Measurements from ENCODE around the gene BOD1L1. TPM values are rescaled to one million over a fixed set of nuclear protein-coding genes. Genes with fewer than 3 reads are reported as not detected.
"Not testable (repeated sequence)": the region's sequence is repeated elsewhere in the genome, so short reads cannot be mapped to it uniquely, and the experiment has no call there.

BOD1L1 gene
- total RNA-seq, 1 donor from 2014 or later: 36.1 TPM

GRCh38 chr4:13618212-13618806, 9.2 kb downstream of the BOD1L1 start:
- DNase-seq (ENCODE audit: low spot score): no peak

- DNase-seq (ENCODE audit: low spot score): no peak
Measured at GRCh38 chr4:13617801-13618200, 9.7 kb downstream of the BOD1L1 start.

DNA sequence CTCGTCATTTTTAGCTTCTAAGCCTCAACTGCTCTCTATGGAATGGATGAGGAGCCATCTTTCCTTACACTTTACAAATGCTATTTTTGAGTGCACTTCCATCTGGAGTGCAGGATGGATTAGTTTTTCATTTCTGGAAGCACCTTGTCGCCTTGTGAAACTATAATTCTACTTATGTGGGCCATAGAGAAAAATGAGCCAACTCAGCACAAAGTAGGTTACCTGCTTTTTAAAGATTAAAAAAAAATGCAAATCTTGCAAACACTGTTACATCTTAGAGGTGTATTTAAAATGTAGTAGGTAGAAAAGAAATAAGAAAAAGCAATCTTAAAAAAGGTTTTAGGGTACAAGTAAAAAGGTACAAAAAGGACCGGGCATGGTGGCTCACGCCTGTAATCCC, 10.9 kb downstream of the BOD1L1 start:
- DNase-seq (ENCODE audit: low spot score): no peak

DNA sequence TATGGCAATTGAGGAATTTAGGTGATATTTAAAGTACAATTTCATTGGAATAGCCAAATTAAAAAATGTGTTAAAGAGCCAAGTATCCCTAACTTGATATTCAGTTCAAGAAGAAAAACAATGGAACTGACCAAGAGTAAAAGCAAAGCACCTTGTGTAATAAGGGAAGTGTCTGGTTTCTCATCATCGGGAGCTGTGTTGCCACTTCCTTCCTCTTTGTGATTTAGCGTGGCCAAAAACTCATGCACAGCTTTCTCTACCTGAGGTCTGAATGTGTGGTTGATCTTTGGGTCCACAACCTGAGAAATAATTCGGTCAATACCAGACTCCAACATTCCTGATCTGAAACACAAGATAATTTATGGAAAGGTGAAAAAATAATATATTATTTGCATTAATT, 12.4 kb downstream of the BOD1L1 start:
- DNase-seq (ENCODE audit: low spot score): no peak

DNA sequence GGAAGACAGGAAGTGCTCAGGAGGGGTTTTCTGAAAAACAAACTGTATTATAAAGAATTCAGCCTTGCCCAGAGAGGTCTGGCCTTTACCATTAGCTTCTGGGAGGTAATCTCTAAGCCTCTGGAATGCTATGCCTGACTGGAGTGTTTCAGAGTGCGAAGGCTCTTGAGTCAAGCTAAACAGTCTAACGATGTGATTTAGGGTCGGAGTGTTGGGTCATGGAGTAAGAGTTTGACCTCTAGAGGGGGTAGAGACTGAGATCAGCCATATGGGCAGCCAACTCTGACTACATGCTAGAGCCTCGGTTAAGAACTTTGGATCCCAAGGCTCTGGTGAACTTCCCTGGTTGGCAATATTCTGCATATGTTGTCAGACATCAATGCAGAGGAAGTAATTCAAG, 15.0 kb downstream of the BOD1L1 start:
- DNase-seq (ENCODE audit: low spot score): no peak

DNA sequence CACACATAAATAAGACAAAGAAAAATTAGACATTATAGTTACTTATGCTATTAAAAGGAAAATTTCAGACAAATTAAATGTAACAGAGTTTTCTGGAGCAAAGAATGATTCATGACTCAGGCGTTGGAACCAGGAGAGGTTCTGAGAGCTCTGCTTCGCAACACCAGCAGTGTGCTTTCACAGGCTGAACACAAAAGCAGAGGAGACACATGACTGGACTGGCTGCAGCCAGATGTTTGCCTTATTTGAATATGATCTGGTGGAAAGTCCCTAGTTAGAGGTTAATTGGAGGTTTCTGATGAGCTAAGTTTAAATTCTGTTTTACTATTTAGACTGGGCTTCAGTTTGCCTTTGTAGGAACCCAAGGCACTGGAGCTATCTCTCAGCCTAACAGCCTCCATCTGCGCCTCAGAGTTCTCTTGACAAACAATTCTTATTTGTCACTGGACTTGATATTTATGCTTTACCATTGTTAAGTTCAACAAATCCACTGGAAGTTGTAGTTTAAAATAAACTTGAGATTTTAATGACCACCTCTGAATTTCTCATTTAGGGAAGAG, 16.2 kb downstream of the BOD1L1 start:
- DNase-seq (ENCODE audit: low spot score): no peak

- no peak for DNase-seq (ENCODE audit: low spot score)
Measured at GRCh38 chr4:13605330-13605729, 22.2 kb downstream of the BOD1L1 start.

GRCh38 chr4:13601848-13602247, 25.7 kb downstream of the BOD1L1 start:
- no peak for DNase-seq (ENCODE audit: low spot score)

DNA sequence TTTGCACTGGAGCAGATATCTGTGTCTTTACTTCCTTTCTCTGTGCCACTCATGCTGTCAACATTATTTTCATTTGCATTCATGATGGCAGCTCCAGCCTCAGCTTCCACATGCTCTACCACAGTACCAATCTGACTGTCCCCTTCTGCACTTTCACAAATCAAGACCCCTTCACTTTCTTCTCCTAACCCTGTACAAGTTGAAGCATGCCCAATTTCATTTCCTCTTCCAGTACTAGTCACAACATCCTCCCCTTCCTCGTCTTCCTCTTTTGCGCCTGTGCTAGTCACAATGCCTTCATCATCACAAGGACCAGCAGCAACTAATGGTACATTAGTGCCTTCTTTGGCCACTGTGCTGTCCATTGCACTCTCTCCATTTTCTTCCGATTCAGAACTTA, 26.5 kb downstream of the BOD1L1 start:
- DNase-seq (ENCODE audit: low spot score): no peak

DNA sequence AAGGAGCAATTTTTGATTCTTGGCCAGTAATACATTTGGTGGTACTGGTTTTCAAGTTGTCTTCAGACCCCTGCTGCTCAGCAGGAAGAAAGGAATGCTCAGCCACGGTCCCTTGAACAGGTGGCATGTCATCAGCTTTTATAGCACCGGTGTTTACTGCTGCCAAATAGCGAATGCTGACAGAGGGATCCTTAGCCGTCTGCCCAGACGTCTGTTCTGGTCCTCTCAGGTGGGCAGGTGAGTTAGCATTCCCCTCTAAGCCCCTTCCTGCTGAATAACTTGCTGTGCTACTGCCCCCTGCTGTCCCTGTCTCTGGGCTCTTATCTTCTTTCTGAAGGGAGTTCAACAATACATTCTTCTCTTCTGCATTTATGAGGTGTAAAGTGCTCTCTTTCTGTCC, 28.4 kb downstream of the BOD1L1 start:
- DNase-seq (ENCODE audit: low spot score): no peak

GRCh38 chr4:13597604-13598003, 29.9 kb downstream of the BOD1L1 start:
- DNase-seq (ENCODE audit: low spot score): no peak

GRCh38 chr4:13597141-13597540, 30.4 kb downstream of the BOD1L1 start:
- no peak for DNase-seq (ENCODE audit: low spot score)

DNA sequence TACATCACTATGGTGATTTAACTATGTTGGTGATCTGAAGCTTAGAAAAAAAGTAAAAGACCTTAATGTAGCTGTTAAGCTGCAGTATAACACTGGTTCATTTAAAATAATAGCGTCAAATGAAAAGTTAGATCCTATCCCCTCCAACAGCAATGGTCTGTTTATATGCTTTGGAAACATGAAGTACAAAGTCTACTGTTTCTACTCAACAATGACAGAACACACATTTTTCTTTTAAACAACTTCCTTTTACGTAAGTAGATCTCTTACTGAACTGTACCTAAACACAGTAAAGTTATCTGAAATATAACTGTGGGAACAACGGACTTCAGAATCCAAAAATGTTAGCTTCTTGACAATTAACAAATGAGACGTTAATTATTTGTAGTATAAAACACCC, 35.3 kb downstream of the BOD1L1 start:
- no peak for DNase-seq (ENCODE audit: low spot score)

DNA sequence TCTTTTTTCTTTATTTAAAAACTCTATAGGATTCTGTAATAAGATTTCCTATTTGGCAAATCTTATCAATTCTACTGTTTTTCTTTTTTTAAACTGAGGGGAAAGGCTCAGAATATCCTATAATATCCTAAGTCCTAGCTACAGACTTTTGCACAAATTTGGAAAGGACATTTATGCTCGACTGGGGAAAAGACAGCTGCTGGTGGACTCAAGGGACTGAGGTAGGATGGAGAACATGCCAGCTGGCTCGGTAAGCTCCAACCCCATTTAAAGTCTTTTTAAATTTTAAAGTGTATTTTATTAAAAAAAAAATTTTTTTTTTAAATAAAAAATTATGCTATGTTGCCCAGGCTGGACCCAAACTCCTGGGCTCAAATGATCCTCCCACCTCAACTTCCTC, 36.8 kb downstream of the BOD1L1 start:
- DNase-seq (ENCODE audit: low spot score): no peak

DNA sequence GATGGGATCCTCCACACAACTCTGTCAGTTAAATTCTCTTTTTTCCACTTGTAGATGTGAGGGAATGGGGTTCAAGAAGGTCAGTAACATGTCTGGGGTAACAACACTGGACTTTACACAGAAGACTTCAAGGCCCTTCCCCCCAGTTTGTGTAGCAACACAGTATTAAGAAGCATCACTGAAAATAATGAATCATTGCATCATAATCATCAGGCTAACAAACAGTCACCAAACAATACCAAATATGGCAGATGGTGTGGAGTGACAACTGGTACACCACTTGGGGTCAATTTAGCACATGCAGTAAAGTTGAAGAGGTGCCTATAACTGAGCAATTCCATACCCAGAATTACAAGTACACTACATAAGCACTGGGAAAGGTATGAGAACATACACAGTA, 38.6 kb downstream of the BOD1L1 start:
- no peak for DNase-seq (ENCODE audit: low spot score)

- DNase-seq (ENCODE audit: low spot score): no peak
Measured at GRCh38 chr4:13584481-13584880, 43.0 kb downstream of the BOD1L1 start.

GRCh38 chr4:13580036-13580435, 47.5 kb downstream of the BOD1L1 start:
- no peak for DNase-seq (ENCODE audit: low spot score)

GRCh38 chr4:13577660-13578059, 49.9 kb downstream of the BOD1L1 start:
- no peak for DNase-seq (ENCODE audit: low spot score)

- DNase-seq (ENCODE audit: low spot score): no peak
Measured at GRCh38 chr4:13570916-13571315, 56.6 kb downstream of the BOD1L1 start.

DNA sequence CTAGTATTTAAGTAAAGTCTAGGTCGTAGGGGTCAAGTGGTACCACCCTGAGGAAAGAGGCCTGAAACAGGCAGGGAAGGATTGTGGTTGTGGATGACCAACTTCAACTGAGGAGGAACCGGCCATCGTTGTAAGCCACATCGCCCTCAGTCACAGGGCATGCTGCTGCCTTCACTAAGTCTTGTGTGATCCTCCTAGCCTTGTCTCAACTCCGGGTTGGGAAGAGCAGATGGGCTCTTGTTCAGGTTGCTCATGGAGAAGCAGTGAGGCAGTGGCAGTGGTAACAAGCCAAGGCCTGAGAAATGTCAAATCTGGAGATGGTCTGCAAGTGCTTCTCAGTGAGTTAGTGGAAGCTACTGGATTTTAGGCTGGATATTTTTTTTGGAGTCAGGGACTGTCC, 60.4 kb downstream of the BOD1L1 start:
- DNase-seq (ENCODE audit: low spot score): no peak

DNA sequence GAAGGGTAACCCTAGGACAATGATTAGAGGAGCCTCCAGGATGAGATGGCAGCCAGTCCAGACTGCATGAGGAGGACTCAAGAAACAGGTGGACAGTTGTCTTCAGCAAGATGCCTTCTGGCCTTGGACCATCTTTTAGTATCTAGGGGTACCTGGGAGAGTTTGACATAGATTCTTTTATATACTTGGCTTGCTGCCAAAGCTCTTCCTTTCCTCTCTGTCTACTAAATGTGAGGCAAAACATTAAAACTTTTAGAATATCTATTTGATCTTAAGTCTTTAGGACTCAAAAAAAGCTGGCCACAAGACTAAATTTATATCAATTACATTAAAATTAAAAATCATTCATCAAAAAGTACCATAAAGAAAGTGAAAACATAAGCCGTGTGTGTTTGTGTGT, 64.6 kb downstream of the BOD1L1 start:
- DNase-seq (ENCODE audit: low spot score): no peak

GRCh38 chr4:13561673-13562072, 65.9 kb downstream of the BOD1L1 start:
- no peak for DNase-seq (ENCODE audit: low spot score)

GRCh38 chr4:13560111-13560510, 67.4 kb downstream of the BOD1L1 start:
- DNase-seq (ENCODE audit: low spot score): not testable (repeated sequence)

GRCh38 chr4:13559413-13559812, 68.1 kb downstream of the BOD1L1 start:
- DNase-seq (ENCODE audit: low spot score): no peak
